22Rv1 (cell line): ENCODE results near the gene CFAP74.

ENCODE experiments used
- H3K27ac ChIP-seq: fragments of 450-650 bp; 2 replicates; pipeline ENCODE4 v1.5.1; 2017
- ZFX ChIP-seq: fragments of 450-650 bp; IDR thresholded peaks from 2 replicates; pipeline ENCODE4 v1.6.1; 2017; ENCODE audit warnings: antibody characterized with exemption, borderline replicate concordance
- TF ChIP-seq, protein P1 (sequence below): fragments of 450-650 bp; IDR thresholded peaks from 2 replicates; pipeline ENCODE4 v1.5.1; 2017; ENCODE audit warnings: mild to moderate bottlenecking

Gene CFAP74

DNA sequence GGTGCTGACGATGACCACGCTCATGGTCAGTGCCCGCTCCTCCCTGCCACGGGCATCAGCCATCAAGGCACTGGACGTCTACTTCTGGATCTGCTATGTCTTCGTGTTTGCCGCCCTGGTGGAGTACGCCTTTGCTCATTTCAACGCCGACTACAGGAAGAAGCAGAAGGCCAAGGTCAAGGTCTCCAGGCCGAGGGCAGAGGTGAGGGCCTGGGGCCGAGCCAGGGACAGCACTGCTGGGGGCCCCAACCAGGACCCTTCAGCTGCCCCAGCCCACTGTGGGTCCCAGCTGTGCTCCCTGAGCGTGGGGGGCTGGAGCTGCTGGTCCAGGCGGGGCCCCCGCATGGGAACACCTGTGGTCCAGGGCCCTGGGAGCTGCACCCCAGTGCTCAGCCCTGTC lies 26.0 kb upstream of the CFAP74 start:
- TF ChIP-seq, protein P1, sequence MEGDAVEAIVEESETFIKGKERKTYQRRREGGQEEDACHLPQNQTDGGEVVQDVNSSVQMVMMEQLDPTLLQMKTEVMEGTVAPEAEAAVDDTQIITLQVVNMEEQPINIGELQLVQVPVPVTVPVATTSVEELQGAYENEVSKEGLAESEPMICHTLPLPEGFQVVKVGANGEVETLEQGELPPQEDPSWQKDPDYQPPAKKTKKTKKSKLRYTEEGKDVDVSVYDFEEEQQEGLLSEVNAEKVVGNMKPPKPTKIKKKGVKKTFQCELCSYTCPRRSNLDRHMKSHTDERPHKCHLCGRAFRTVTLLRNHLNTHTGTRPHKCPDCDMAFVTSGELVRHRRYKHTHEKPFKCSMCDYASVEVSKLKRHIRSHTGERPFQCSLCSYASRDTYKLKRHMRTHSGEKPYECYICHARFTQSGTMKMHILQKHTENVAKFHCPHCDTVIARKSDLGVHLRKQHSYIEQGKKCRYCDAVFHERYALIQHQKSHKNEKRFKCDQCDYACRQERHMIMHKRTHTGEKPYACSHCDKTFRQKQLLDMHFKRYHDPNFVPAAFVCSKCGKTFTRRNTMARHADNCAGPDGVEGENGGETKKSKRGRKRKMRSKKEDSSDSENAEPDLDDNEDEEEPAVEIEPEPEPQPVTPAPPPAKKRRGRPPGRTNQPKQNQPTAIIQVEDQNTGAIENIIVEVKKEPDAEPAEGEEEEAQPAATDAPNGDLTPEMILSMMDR: no peak
- TF ChIP-seq ZFX: no peak
- no peak overlapping the region for H3K27ac ChIP-seq

DNA sequence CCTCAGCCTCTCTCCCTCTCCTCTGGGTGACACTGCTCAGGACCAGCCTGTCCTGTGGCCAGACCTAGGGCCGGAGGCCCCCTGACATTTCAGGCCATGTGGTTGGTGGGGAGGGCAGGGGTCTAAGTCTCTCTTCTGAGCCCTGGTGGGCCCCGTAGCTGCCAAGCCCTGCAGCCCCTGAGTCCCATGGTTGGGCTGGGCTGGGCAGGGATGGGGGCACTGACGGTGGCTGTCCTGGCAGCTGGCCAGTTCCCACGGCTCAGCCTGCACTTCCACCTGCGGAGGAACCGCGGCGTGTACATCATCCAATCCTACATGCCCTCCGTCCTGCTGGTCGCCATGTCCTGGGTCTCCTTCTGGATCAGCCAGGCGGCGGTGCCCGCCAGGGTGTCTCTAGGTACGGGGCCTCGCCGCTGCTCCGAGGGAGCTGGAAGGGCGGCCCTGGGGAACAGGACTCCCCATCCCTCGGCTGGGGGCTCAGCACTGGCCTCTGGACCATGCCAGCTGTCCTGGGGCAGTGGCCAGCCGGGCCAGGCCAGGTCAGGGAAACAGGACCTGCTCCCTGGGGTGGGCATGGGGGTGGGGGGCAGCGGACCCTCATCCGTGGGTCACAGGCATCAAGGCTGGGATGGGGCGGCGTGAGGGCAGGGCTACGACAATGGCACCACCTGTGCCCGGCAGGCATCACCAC lies 25.4 kb upstream of the CFAP74 start:
- TF ChIP-seq, protein P1: no peak
- TF ChIP-seq ZFX: no peak
- H3K27ac ChIP-seq: no peak overlapping the region

DNA sequence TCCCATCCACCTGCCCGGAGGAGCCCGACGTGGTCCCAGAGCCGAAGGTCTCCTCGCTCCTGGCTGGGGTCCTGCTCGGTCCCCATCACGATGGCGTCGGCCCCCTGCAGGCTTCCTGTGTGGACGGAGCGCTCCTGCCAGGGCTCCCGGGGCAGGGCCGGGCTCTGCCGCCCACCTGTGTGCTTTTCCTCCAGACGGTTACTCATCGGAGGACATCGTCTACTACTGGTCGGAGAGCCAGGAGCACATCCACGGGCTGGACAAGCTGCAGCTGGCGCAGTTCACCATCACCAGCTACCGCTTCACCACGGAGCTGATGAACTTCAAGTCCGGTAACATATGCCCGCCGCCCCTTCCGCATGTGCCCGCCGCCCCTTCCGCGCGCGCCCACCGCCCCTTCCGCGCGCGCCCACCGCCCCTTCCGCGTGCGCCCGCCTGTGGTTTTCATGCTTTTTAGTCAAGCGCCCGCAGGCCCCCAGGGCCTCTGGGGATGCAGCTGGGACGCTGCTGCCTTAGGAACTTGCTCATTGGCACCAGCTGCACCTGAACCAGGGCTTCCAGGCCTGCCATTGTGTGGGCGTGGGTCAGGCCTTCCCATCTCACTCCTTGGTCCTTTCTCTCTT lies 24.5 kb upstream of the CFAP74 start:
- TF ChIP-seq, protein P1: no peak
- TF ChIP-seq ZFX: no peak
- H3K27ac ChIP-seq: no peak overlapping the region

- no peak overlapping the region for H3K27ac ChIP-seq
- no peak for TF ChIP-seq ZFX
- TF ChIP-seq, protein P1: no peak
Observed at GRCh38 chr1:2025491-2025981, 21.9 kb upstream of the CFAP74 start.

DNA sequence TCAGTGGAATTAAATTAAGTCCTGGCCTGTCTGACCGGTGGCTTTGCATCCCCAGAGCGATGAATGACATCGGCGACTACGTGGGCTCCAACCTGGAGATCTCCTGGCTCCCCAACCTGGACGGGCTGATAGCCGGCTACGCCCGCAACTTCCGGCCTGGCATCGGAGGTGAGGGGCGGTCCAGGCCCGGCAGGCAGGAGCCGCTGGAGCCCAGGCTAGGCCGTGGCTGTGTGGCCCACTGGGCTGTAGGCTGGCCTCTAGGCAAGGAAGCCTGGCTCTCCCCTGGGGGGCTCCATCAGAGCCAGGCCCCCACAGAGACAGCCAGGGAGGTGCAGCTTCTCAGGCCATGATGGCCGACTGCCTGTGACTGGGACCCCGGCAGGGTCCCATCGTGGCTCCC lies 21.3 kb upstream of the CFAP74 start:
- H3K27ac ChIP-seq: no peak overlapping the region
- TF ChIP-seq ZFX: no peak
- TF ChIP-seq, protein P1: no peak

GRCh38 chr1:2024451-2024850 lies 20.9 kb upstream of the CFAP74 start:
- H3K27ac ChIP-seq: no peak overlapping the region
- TF ChIP-seq, protein P1: no peak
- TF ChIP-seq ZFX: no peak

DNA sequence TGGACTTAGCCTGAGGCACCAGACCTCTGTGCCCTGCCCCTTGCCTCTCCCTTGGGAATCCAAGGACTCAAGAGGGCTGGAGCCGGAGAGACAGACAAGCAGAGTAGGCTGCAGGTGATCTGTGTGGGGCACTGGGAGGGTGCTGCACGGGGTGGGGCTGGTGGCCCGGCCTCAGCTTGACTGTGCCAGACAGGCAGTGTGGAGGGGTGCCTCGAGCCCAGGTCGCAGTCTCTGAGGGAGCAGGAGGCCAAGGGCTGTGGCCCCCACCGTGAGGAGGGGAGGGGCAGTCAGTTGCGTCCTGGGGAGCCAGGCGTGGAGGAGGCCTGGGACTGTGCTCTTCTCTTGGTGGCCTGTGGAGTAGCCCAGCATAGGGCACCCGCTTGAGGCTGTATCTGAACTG lies 19.6 kb upstream of the CFAP74 start:
- no peak for TF ChIP-seq ZFX
- TF ChIP-seq, protein P1: no peak

More for the DNA sequence above, 19.6 kb upstream of the CFAP74 start:
- no peak overlapping the region for H3K27ac ChIP-seq
